ENCODE data around the gene ABCA4. TPM values are rescaled to one million over a fixed set of nuclear protein-coding genes. Genes with fewer than 3 reads are reported as not detected.
A peak's percentile ranks its signal among the peaks of the same experiment; 100 is the strongest.

Gene ABCA4
- total and polyA plus RNA-seq, 2 donors (not counting 3 experiments of a cell fraction or from before 2014, with no cell fraction given), result 2.3 to 4.9 TPM

DNA sequence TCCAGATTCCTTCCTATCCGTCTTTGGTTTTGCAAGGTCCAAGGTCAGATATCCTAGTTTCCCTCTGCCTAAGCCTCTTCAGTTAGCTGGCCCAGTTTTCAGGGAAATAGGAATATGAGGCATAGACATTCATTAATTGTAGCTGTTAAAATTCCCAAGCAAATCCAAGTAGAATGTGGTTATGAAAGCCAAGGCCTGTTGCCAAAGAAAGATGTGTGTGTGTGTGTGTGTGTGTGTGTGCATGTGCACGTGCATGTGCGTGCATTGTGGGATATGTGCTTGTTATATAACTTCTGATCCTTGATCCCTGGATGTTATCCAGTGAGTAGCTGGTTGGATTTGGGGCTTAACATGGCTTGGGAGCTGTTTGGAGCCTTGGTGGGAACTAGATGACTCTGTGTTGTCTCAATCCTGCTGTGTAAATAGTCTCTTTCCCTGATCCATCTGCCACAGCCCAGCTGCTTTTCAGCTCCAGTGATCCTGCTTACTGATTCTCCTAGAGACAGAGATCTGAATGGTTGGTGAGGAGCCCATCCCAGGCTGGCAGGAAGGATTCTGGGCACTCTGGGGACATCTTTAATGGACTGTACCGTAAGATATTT is 141.1 kb downstream of the ABCA4 start:
- no peak overlapping the region for H3K9ac ChIP-seq (replicated peaks; ENCODE audit: extremely low read depth, insufficient read depth, low read length)
- TF ChIP-seq MYC (IDR thresholded peaks at IDR 0.05; ENCODE audit: low read depth, low read length) (no peak), EZH2 (IDR thresholded peaks at IDR 0.05; ENCODE audit: borderline replicate concordance, low read depth, low read length, severe bottlenecking) (no peak), POLR2A (IDR thresholded peaks at IDR 0.05; ENCODE audit: low read depth, low read length) (no peak), MAX (IDR thresholded peaks at IDR 0.05; ENCODE audit: insufficient read depth, insufficient read length) (no peak), CTCF (IDR thresholded peaks at IDR 0.05; ENCODE audit: extremely low read depth in 1 of 2, insufficient read depth in 1 of 2, low read depth in 1 of 2, low read length in 2 of 2) (no peak), GATA2 (IDR thresholded peaks at IDR 0.05; ENCODE audit: insufficient read depth, insufficient read length, low read depth, low read length) (no peak), POLR2AphosphoS5 (IDR thresholded peaks at IDR 0.05; ENCODE audit: insufficient read depth, low read depth, low read length) (no peak), JUN (IDR thresholded peaks at IDR 0.05; ENCODE audit: borderline replicate concordance, insufficient read depth, insufficient read length, low read depth) (no peak), FOS (IDR thresholded peaks at IDR 0.05; ENCODE audit: borderline replicate concordance, insufficient read depth, low read length) (no peak)
- BruUV-seq (replicated peaks), result no TSS peak
- POLR2A ChIA-PET, result no interaction called here
- no peak overlapping the region for H3K4me3 ChIP-seq (replicated peaks in 1 of 3; ENCODE audit: insufficient read depth in 1 of 3, low read depth in 1 of 3, low read length in 3 of 3)
- no peak overlapping the region for H3K27ac ChIP-seq (ENCODE audit: insufficient read depth, low read depth, low read length)
- H3K27me3 ChIP-seq (ENCODE audit: control insufficient read depth in 2 of 2, insufficient read depth in 2 of 2, low read length in 2 of 2), result peaks cover 0 to 5% of the 10 kb centered on the region in 2 experiments
- no peaks in the 10 kb centered on the region for H3K9me1 ChIP-seq (replicated peaks; ENCODE audit: control insufficient read depth, extremely low read depth, insufficient read depth, low read length)
- no peak overlapping the region for H2AFZ ChIP-seq (ENCODE audit: low read depth, low read length)
- no peaks in the 10 kb centered on the region for H4K20me1 ChIP-seq (replicated peaks; ENCODE audit: control insufficient read depth, extremely low read depth, insufficient read depth, low read length)
- dilution Hi-C loops (cut with MboI; ENCODE audit: extremely low pct_ligation_motif_present, low sequenced_read_pairs), result no loop called here
- no peaks in the 10 kb centered on the region for H3K36me3 ChIP-seq (ENCODE audit: control insufficient read depth in 2 of 2, extremely low read depth in 1 of 2, insufficient read depth in 2 of 2, low read length in 2 of 2)
- H3K4me2 ChIP-seq (ENCODE audit: insufficient read depth, low read length), result no peak overlapping the region
- intact Hi-C loops (cut with micrococcal nuclease), result no loop called here
- DNase-seq (ENCODE audit: low read depth, low spot score) (peak; percentile 18), FAIRE-seq (no peak)
- H3K9me3 ChIP-seq (replicated peaks; ENCODE audit: control insufficient read depth, insufficient read depth, low read length), result no peaks in the 10 kb centered on the region
- CTCF ChIA-PET, result interaction anchor here (1.2 to 1.4 kb wide), 4 partner anchors 12 to 71 kb away, joined by 4 to 5 read pairs (median 5); partner anchors contain the start of gene GCLM
- no peaks in the 10 kb centered on the region for H3K4me1 ChIP-seq (ENCODE audit: control insufficient read depth, extremely low read depth, insufficient read depth, low read length)
- no peaks in the 10 kb centered on the region for H3K79me2 ChIP-seq (ENCODE audit: control insufficient read depth, insufficient read depth, low read length)

All from endothelial cell of umbilical vein (primary cell).